HepG2 (cell line): ENCODE data around the gene CLDN10. TPM values are rescaled to one million over a fixed set of nuclear protein-coding genes. Genes with fewer than 3 reads are reported as not detected.

Experiments used
- ATAC-seq: fragments of 200-7000 bp; cut with Tn5 transposase; 3 replicates; pipeline ENCODE4 v1.9.1; 2020; ENCODE audit warnings: mild to moderate bottlenecking, moderate library complexity
- BruUV-seq: library from RNA; stranded (reverse); fragments of 400-500 nt; replicated peaks from 2 replicates; lab custom pipeline; 2021; lab: Mats Ljungman, UMichigan
- CTCF ChIA-PET: fragments of 300-600 bp; formaldehyde crosslinking; extraction: SDS; loops from one replicate; lab custom pipeline; 2021; ENCODE audit warnings: low total read pairs, inconsistent platforms, low intra/inter-chr PET ratio; lab: Yijun Ruan, JAX
- POLR2A ChIA-PET: fragments of 350-600 bp; sonication (Branson Sonifier 250); formaldehyde crosslinking; loops from one replicate; lab custom pipeline; 2020; ENCODE audit warnings: antibody characterized with exemption, inconsistent platforms; lab: Yijun Ruan, JAX
- DNase-seq: peaks from one replicate; pipeline ENCODE4 v3.0.0-alpha.2; 2015; ENCODE audit warnings: low spot score
- FAIRE-seq: peaks from 3 replicates; lab custom pipeline; 2011; peaks lifted over from hg19 to GRCh38; lab: Jason Lieb, UNC
- H2AFZ ChIP-seq: one replicate; pipeline ENCODE4 v1.6.1; 2011; ENCODE audit warnings: low read length, inconsistent platforms
- H3K27ac ChIP-seq: fragments of 300-600 bp; 3 replicates; pipeline ENCODE4 v1.8.0; 2011; ENCODE audit warnings: mixed run types, mild to moderate bottlenecking, mixed read lengths, low read length, inconsistent platforms; ENCODE audit not compliant: insufficient read depth; ENCODE audit errors: extremely low read length
- H3K27me3 ChIP-seq, 2 experiments: fragments of 200-600 bp in 1 of 2; 2 replicates in 1 of 2; 3 replicates in 1 of 2; pipeline versions ENCODE4 v1.6.0 to v1.8.0; 2011; ENCODE audit warnings: low read length in 2 of 2, mild to moderate bottlenecking in 2 of 2, moderate library complexity in 2 of 2, inconsistent platforms in 1 of 2; ENCODE audit not compliant: insufficient read depth in 2 of 2, control insufficient read depth in 1 of 2
- H3K36me3 ChIP-seq, 2 experiments: fragments of 200-600 bp in 1 of 2; replicated peaks in 1 of 2; 2 replicates in 1 of 2; 3 replicates in 1 of 2; pipeline versions ENCODE4 v1.5.1 to v1.8.0; 2011; ENCODE audit warnings: low read length in 2 of 2, inconsistent platforms in 1 of 2; ENCODE audit not compliant: insufficient read depth in 2 of 2, control insufficient read depth in 1 of 2
- H3K4me1 ChIP-seq: 2 replicates; pipeline ENCODE4 v1.5.1; 2012; ENCODE audit warnings: low read length, inconsistent platforms; ENCODE audit not compliant: insufficient read depth
- H3K4me2 ChIP-seq: 2 replicates; pipeline ENCODE4 v1.6.0; 2011; ENCODE audit warnings: low read depth, low read length, inconsistent platforms
- H3K4me3 ChIP-seq, 3 experiments: fragments of 200-600 bp in 1 of 3; sonication (generic), shearing (Covaris generic) in 1 of 3; replicated peaks in 1 of 3; 2 replicates each; pipeline ENCODE4 v1.5.1; 2011 to 2016; ENCODE audit warnings: low read length in 3 of 3, inconsistent platforms in 2 of 3, low read depth in 2 of 3, mild to moderate bottlenecking in 2 of 3, control low read depth in 1 of 3, mixed read lengths in 1 of 3; ENCODE audit not compliant: insufficient read depth in 1 of 3
- H3K79me2 ChIP-seq: one replicate; pipeline ENCODE4 v1.6.1; 2011; ENCODE audit warnings: low read length, inconsistent platforms; ENCODE audit not compliant: insufficient read depth
- H3K9ac ChIP-seq: 2 replicates; pipeline ENCODE4 v1.6.0; 2011; ENCODE audit warnings: mild to moderate bottlenecking, low read depth, low read length, inconsistent platforms; ENCODE audit not compliant: insufficient read depth
- H3K9me3 ChIP-seq: 2 replicates; pipeline ENCODE4 v1.5.1; 2012; ENCODE audit warnings: mild to moderate bottlenecking, low read length
- H4K20me1 ChIP-seq: 2 replicates; pipeline ENCODE4 v1.6.0; 2011; ENCODE audit warnings: inconsistent platforms, mild to moderate bottlenecking, low read length, moderate library complexity; ENCODE audit not compliant: insufficient read depth
- ARID2 ChIP-seq: sonication (generic); formaldehyde crosslinking; IDR thresholded peaks from 2 replicates; pipeline ENCODE4 v1.8.1; 2022; ENCODE audit warnings: mild to moderate bottlenecking, missing genetic modification reagents, borderline replicate concordance
- EP300 ChIP-seq, 3 experiments: sonication (generic) in 1 of 3; formaldehyde crosslinking in 1 of 3; IDR thresholded peaks; 2 replicates each; pipeline versions ENCODE4 v1.5.1 to v1.6.1; 2011 to 2020; ENCODE audit warnings: low read depth in 2 of 3, low read length in 2 of 3, borderline replicate concordance in 1 of 3, improper control_type of control experiment in 1 of 3, mild to moderate bottlenecking in 1 of 3, missing genetic modification reagents in 1 of 3, moderate library complexity in 1 of 3
- ETV5 ChIP-seq: IDR thresholded peaks from 2 replicates; pipeline ENCODE4 v1.6.1; 2018; ENCODE audit warnings: missing biosample characterization, missing genetic modification reagents, inconsistent platforms, borderline replicate concordance
- HNF4A ChIP-seq: sonication (generic); formaldehyde crosslinking; IDR thresholded peaks from 2 replicates; pipeline ENCODE4 v1.4.0; 2020; ENCODE audit warnings: missing genetic modification reagents
- ISL2 ChIP-seq: sonication (generic); formaldehyde crosslinking; IDR thresholded peaks from 2 replicates; pipeline ENCODE4 v1.5.0; 2020; ENCODE audit warnings: missing genetic modification reagents
- JUNB ChIP-seq: sonication (generic); formaldehyde crosslinking; IDR thresholded peaks from 2 replicates; pipeline ENCODE4 v1.8.0; 2022; ENCODE audit warnings: missing genetic modification reagents, mild to moderate bottlenecking, borderline replicate concordance
- KLF12 ChIP-seq: sonication (generic); formaldehyde crosslinking; IDR thresholded peaks from 2 replicates; pipeline ENCODE4 v1.4.0; 2020; ENCODE audit warnings: missing genetic modification reagents, borderline replicate concordance
- MEIS1 ChIP-seq: sonication (generic); formaldehyde crosslinking; IDR thresholded peaks from 2 replicates; pipeline ENCODE4 v1.9.0; 2021; ENCODE audit warnings: mild to moderate bottlenecking, missing genetic modification reagents, moderate library complexity, borderline replicate concordance
- MTF1 ChIP-seq: sonication (generic); formaldehyde crosslinking; IDR thresholded peaks from 2 replicates; pipeline ENCODE4 v1.5.0; 2020; ENCODE audit warnings: missing genetic modification reagents
- RBM39 ChIP-seq: fragments of 200-400 bp; formaldehyde crosslinking; IDR thresholded peaks from one replicate; pipeline ENCODE4 v1.6.1; 2018; ENCODE audit warnings: antibody characterized with exemption, mild to moderate bottlenecking, low read depth, low read length; ENCODE audit not compliant: poor library complexity, severe bottlenecking
- RNF219 ChIP-seq: sonication (generic); formaldehyde crosslinking; IDR thresholded peaks from 2 replicates; pipeline ENCODE4 v1.5.0; 2020; ENCODE audit warnings: mild to moderate bottlenecking, missing genetic modification reagents
- SMC3 ChIP-seq: IDR thresholded peaks from 2 replicates; pipeline ENCODE4 v1.6.1; 2011; ENCODE audit warnings: low read length, improper control_type of control experiment
- SSRP1 ChIP-seq: IDR thresholded peaks from 2 replicates; pipeline ENCODE4 v1.6.1; 2016; ENCODE audit warnings: control low read depth
- STAG1 ChIP-seq: sonication (generic); formaldehyde crosslinking; IDR thresholded peaks from 2 replicates; pipeline ENCODE4 v1.4.0; 2020; ENCODE audit warnings: missing genetic modification reagents
- TOPORS ChIP-seq: sonication (generic); formaldehyde crosslinking; IDR thresholded peaks from 2 replicates; pipeline ENCODE4 v1.8.0; 2023; ENCODE audit warnings: mild to moderate bottlenecking, missing genetic modification reagents
- XRCC5 ChIP-seq: fragments of 200-400 bp; formaldehyde crosslinking; optimal IDR thresholded peaks from 2 replicates; pipeline ENCODE3; 2017; ENCODE audit warnings: mild to moderate bottlenecking, low read length
- ZFP90 ChIP-seq: sonication (generic); formaldehyde crosslinking; IDR thresholded peaks from 2 replicates; pipeline ENCODE4 v1.8.0; 2022; ENCODE audit warnings: missing genetic modification reagents, mild to moderate bottlenecking, inconsistent platforms, borderline replicate concordance
- ZNF503 ChIP-seq: sonication (generic); formaldehyde crosslinking; IDR thresholded peaks from 2 replicates; pipeline ENCODE4 v1.4.0; 2020; ENCODE audit warnings: missing genetic modification reagents
- ZNF639 ChIP-seq: conservative IDR thresholded peaks from 2 replicates; pipeline ENCODE4 v1.6.1; 2018; ENCODE audit warnings: missing genetic modification reagents
- ZNF792 ChIP-seq: IDR thresholded peaks from 2 replicates; pipeline ENCODE4 v1.6.1; 2016
- ZNF878 ChIP-seq: sonication (generic); formaldehyde crosslinking; IDR thresholded peaks from 2 replicates; pipeline ENCODE4 v1.8.1; 2023; ENCODE audit warnings: mild to moderate bottlenecking, missing genetic modification reagents, moderate library complexity
- WGBS: methylation state at CpG from one replicate; pipeline ENCODE4 v1.1.6; 2017; ENCODE audit warnings: low lambda C conversion rate; 5-methylcytosine and 5-hydroxymethylcytosine counted together
- in situ Hi-C: cut with HindIII; loops from 2 replicates; pipeline ENCODE4 v1.10.0; 2017; ENCODE audit warnings: low pct_unique_long_range_greater_than_20kb; ENCODE audit not compliant: extremely low pct_ligation_motif_present
- intact Hi-C: fragments of 100-400 bp; cut with micrococcal nuclease; formaldehyde crosslinking; loops from one replicate; pipeline ENCODE4 v1.10.0; 2022; ENCODE audit not compliant: unreplicated experiment
- polyA plus RNA-seq, 8 experiments: library from polyadenylated mRNA; depleted of rRNA in 3 of 8; stranded (reverse) in 7 of 8; unstranded in 1 of 8; fragments of >200 nt; fragmentation: Illumina TruSeq in 4 of 8; extraction: Trizol in 4 of 8; gene quantifications; 2 replicates each; pipeline versions ENCODE4 v1.2.1 to v1.2.3, GENCODE V29; 2011 to 2016; ENCODE audit warnings: low read depth in 4 of 8, missing spikeins in 1 of 8, mixed read lengths in 1 of 8; ENCODE audit not compliant: insufficient read depth in 1 of 8
- total RNA-seq, 5 experiments: library from RNA; depleted of rRNA; stranded (reverse); fragments of >200 nt; fragmentation: Illumina TruSeq; extraction: Trizol; gene quantifications; 2 replicates each; pipeline ENCODE4 v1.2.3, GENCODE V29; 2016; ENCODE audit warnings: low read depth in 1 of 5

Gene CLDN10
- total and polyA plus RNA-seq, 2 of the 13 experiments (the other 11 are each of a cell fraction or from before 2014, with no cell fraction given) = not detected

GRCh38 chr13:95535243-95535642, 17.3 kb upstream of the CLDN10 start:
- in situ Hi-C loops (no loop called here), intact Hi-C loops (loop anchor here (5.0 kb wide), 1 partner anchor 127 kb away; no protein-coding TSS in a partner anchor)
- Histone ChIP-seq H3K4me1 (peaks cover 34% of the 10 kb centered on the region), H3K27me3 (no peaks in the 10 kb centered on the region), H4K20me1 (no peaks in the 10 kb centered on the region), H3K36me3 (no peaks in the 10 kb centered on the region), H3K9me3 (no peaks in the 10 kb centered on the region), H3K27ac (no peak overlapping the region), H3K79me2 (no peaks in the 10 kb centered on the region), H3K4me3 (no peak overlapping the region), H2AFZ (no peak overlapping the region), H3K4me2 (peak overlapping the region; percentile 38; the same call in 1 of the 2 replicates), H3K9ac (no peak overlapping the region)
- ChIA-PET POLR2A (interaction anchor here (0.6 kb wide), 1 partner anchor 1723 kb away, joined by 3 read pairs; no protein-coding TSS in a partner anchor), CTCF (no interaction called here)
- BruUV-seq = no TSS peak
- no peak for FAIRE-seq
- peak; percentile 94 for ATAC-seq
- WGBS = 0% methylated on average over 3 of the region's 3 CpGs
- peak; percentile 84 for DNase-seq
- TF ChIP-seq RBM39 (no peak), KLF12 (no peak), ZNF878 (CRISPR knock-in tag) (0 out of 2 replicates have a peak, but pooled peaks have one; percentile 27), JUNB (CRISPR knock-in tag) (peak; percentile 87; the same call in 1 of the 2 replicates), STAG1 (CRISPR knock-in tag) (no peak), RNF219 (CRISPR knock-in tag) (no peak), ZNF503 (CRISPR knock-in tag) (no peak), TOPORS (CRISPR knock-in tag) (no peak), ZNF639 (CRISPR knock-in tag) (no peak), HNF4A (CRISPR knock-in tag) (peak; percentile 24; the same call in 1 of the 2 replicates), SSRP1 (CRISPR knock-in tag) (no peak), EP300 (IDR thresholded peaks at IDR 0.05; ENCODE audit: low read depth in 2 of 2, low read length in 2 of 2) (peak in 1 of 2 experiments; percentile 56; a peak in 1 of 4 replicates), EP300 (CRISPR knock-in tag; IDR thresholded peaks at IDR 0.05; ENCODE audit: borderline replicate concordance) (no peak; the same call in 1 of the 2 replicates), ISL2 (CRISPR knock-in tag) (no peak), ARID2 (CRISPR knock-in tag) (no peak), ETV5 (peak; percentile 9; the same call in 1 of the 2 replicates), SMC3 (no peak), MEIS1 (CRISPR knock-in tag) (no peak), MTF1 (no peak), XRCC5 (peak; percentile 48), ZNF792 (CRISPR knock-in tag) (0 out of 2 replicates have a peak, but pooled peaks have one; percentile 37), ZFP90 (CRISPR knock-in tag) (no peak)
